NCI-H2227 (cell line): ENCODE results near the gene ASTN1.

Experiments
- DNase-seq: peaks from one replicate; lab custom pipeline; 2025; ENCODE audit not compliant: unreplicated experiment; lab: John Stamatoyannopoulos, UW

Gene ASTN1

DNA sequence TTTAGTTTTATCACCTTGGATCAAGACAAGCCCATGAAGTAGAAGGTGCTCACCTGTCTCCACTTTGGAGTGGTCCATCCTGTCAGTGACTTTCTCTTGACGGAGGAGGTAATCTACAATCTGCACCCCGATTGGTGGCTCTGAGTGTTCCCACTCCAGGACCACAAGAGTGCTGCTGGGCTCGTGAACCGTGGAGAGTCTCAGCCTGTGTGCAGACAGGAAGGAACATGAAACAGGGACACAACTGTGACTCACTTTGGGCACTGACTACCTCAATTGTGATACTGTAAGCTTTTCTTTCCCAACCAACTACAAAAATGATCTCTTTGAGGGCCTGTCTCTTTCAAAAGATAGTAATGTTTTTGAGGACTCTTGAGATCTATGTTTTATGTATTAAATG is 280.2 kb downstream of the ASTN1 start:
- no peak for DNase-seq

DNA sequence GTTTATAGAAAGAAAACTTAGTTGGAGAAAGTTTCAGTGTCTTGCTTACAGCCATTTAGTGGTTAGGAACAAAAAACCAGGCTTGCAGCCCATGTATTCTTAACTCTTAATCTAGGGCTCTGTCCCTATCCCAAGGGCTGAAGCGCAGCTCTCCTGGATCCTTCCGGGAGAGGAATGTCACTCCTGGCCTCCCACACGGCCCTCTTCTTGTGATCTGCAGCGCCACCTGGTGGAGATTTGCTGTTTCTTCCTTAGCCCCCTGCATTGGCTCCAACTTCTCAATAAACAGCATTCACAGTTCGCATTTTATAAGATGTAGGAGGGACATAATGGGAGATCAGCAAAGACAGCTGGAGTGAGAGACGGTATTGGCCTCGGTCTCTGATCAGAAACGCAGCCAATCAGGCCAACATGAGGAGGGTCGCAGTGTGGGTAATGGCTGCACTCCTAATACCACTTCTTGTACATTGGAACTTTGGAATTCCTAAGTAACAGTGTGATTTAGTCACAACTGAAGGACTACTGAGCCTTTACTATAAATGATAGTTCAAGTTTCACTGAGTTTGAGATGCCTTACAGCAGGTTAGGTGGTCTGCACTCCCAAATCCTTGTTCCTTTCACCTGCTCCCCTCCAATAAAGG is 283.4 kb downstream of the ASTN1 start:
- DNase-seq: peak; percentile 87

DNA sequence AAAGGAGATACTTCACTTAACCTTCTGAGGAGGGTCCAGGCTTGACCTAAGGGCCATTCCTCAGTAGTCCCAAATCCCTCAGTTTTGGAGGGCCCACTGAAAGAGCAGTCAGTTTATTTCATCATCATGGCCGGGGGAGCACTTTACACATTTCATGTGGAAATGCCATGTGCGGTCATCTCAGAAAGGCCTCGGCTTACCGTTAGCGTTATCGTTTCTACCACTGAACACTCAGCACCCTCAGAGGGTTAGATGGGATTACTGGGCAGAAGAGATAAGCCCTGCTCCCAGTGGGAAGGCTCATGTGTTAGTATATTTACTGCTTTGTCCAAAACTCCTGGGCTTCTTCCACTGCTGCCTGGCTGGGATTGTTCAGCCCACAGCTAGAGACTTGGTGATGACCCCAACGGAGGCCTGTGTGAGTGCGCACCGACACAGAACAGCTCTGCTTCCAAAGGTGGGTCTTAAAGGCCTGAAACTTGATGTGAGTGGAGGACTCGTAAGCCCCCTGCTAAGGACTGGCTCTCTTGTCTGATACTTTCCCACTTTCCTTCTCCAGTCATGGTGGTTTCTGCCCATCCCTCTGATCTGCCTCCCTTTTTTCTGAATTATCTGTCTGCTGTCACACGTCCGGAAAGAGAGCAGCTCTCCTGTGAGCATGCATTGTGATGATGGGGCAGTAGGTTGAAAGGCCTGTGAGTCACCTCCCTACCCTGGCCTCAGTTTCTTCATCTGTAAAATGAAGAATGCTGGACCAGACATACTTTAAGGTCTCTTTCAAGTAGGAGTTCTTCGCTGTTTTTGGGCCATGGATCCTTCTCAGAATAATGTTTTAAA is 284.5 kb downstream of the ASTN1 start:
- no peak for DNase-seq

DNA sequence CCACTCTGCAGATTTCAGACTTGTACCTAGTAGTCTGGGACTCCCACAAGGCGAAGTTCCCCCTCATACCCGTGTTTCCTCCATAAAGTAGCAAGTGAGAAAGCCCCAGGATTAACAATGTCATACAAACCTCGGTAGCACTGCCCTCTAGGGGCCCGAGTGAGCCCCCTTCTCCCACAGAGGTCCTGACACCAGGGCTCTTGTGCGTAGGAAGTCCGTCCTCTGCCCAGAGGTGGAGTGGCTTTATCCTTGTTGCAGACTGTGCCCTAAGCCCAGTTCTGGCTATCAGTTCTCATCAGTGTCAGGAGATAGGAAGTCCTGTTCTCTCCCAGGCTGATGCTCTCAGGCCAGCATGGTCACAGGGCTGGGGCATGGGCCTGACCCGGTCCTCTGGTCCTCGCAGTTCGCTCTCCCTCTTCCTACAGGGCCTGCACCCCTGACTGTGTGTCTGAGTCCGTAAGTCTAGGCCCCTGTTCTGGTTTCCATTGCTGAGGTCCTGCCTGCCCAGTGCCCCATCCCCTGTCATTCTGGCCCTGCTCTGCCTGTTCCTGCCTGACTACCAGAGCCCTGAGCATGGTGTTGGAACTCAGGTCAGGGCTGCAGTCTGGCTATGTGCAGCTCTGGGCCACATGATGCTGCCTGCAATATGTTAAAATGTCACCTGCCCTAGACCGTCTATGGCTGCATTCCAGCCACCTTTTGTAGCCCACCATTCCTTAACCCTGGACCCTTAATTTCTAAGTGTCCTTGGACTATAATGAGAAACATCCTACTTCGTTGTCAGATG is 285.6 kb downstream of the ASTN1 start:
- no peak for DNase-seq

- DNase-seq: peak; percentile 22
Observed at GRCh38 chr1:176877557-176877956, 287.0 kb downstream of the ASTN1 start.

- no peak for DNase-seq
Observed at GRCh38 chr1:176876966-176877515, 287.5 kb downstream of the ASTN1 start.

GRCh38 chr1:176869577-176869976 is 294.9 kb downstream of the ASTN1 start:
- DNase-seq: no peak

GRCh38 chr1:176866011-176866714 is 298.3 kb downstream of the ASTN1 start:
- DNase-seq: no peak

DNA sequence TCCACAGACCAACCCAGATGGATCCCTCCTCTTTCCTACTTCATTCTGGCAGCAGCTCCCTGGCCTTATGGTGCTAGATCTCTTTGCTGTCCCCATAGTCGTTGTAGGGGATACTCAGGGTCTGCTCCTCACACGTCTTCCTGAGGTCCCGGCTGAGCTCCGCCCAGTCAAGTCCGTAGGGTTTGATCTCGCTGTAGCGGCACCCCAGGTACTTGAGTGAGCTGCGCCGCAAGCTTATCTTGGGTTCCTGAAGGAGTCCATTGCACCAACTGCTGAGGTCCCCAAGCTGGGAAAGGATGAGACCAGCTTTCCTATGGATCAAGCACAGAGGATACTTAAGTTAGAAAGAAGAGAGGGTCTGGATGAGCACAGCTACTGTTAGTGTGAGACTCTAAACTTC is 300.3 kb downstream of the ASTN1 start:
- DNase-seq: no peak

DNA sequence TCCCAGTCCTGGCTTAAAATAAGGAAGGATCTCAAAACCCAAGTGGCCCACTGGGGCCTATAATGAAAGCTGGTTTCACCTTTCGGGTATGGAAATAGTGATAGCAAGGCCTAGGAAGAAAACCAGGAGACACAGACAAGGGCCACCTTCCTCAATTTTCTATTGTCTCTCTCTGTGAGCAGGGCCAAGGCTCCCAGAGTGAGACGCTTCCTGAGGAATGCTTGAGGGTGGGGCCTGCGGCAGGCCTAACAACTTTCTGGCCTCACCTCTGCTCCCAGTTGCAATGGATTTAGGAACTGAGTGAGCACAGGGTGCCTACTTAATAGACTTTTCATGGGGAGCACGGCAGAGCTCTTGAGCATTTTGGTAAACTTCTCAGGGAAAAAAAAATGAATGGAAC is 300.9 kb downstream of the ASTN1 start:
- DNase-seq: no peak

- no peak for DNase-seq
Observed at GRCh38 chr1:176858433-176858916, 306.0 kb downstream of the ASTN1 start.

GRCh38 chr1:176857632-176858031 is 306.9 kb downstream of the ASTN1 start:
- DNase-seq: no peak

DNA sequence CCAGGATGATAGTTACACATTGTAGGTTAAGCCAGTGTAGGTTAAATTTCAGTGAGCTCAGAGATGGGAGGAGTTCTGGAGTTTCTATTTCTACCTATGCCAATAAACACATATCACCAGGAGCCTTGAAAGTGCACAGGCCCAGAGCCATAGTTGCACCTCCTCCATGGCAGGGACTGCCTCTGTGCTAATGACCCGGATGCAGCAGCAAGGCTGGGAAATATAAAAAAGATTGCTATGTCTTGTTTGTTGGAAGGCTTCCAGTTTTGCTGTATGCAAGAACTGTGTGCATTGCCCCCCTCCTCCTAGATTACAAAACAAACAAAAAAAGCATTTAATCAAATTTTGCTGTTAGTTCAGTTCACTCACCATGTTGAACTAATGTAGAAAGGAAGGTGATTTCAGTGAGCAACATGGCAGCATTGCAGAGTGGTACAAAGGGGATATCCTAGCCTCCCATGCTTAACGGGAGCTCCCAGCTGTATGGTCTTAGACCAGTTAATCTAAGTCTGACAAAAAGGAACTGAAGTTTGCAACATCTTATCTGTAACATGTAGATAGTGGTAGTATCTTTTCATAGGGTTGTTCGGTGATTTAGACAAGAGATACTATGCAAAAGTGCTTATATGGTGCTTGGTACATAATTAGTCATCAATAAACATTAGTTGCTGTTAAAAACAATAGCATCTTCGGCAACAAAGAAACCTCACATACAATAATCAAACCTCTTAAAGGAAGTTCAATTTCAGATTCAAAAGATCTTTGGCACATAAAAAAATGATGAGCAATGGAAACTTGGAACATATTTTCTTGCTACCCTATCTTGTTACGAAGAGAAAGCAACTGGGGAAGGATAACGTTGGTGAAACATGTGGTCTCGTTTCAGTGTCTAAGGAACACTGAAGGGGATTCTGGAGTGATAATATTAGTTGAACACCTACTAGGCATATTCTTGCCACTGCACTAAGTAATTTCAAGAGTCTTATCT is 309.5 kb downstream of the ASTN1 start:
- no peak for DNase-seq

DNA sequence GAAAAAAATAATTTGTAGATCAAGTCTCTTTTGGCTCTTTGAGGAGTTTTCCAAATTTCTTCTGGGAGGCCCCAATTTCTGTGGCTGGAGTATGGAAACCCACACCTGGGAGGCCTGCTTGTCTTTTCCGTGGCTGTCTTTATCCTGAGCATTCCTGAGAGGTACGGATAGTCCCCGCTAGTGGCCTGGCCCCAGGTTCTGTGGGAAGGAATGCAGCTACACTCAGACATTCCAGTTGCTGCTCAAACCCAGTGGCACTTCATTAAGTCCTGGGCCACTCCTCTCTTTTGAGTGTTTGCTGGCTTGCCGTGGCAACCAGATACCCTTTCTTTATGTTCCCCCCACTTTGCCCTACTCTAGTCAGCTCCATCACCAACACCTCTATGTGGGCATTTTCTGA is 310.4 kb downstream of the ASTN1 start:
- DNase-seq: no peak

DNA sequence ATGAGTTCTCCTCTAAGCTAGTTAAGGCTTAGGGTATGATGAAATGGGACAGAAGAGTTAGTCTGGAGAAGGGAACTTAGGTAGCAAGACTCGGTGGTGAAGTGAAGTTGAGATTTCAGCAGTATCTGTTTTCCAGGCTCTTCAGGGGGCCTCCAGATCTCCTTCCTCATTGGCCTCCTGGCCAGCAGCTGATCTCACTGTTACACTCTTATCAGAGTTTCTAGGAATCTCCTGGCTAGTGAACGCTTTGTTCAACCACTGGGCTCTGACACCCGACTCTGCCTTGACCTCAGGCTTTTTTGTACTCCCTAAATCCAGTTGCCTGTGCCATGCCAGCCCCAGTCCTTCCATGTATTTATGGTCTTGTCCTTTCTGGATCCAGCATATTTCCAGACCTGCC is 311.0 kb downstream of the ASTN1 start:
- DNase-seq: no peak

DNA sequence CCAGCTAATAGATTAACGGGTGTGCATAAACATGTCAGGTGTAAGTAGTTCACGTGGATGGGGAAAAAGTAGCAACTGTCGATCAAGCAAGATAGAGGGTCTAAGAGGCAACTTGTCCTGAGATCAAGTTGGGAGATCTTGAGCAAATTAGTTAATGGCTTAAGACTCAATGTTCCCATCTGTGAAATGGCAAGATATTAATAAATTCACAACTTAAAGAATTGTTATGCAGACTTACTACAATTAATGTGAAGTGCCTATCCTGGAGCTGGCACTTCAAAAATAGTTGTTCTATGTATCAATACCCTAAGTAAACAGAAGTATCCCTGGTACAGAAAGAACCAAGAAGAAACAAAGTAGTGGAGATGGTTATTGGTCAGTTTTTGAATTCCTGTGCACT is 312.4 kb downstream of the ASTN1 start:
- no peak for DNase-seq

- no peak for DNase-seq
Observed at GRCh38 chr1:176850871-176851270, 313.6 kb downstream of the ASTN1 start.

- no peak for DNase-seq
Observed at GRCh38 chr1:176849281-176849680, 315.2 kb downstream of the ASTN1 start.

- no peak for DNase-seq
Observed at GRCh38 chr1:176847052-176847451, 317.5 kb downstream of the ASTN1 start.
